ENCODE data around the gene EIF5A2.

GRCh38 chr3:170918715-170919114, 10.3 kb upstream of the EIF5A2 start:
- TF ChIP-seq POLR2AphosphoS5 (IDR thresholded peaks at IDR 0.05; ENCODE audit: low read depth, low read length) (no peak), FOXP2 (optimal IDR thresholded peaks at IDR 0.05; ENCODE audit: borderline replicate concordance, extremely low read depth, extremely low read length, insufficient read depth) (no peak), TAF1 (IDR thresholded peaks at IDR 0.05; ENCODE audit: borderline replicate concordance, insufficient read depth, low read length) (no peak), REST (IDR thresholded peaks at IDR 0.05; ENCODE audit: insufficient read depth in 1 of 2, low read depth in 2 of 2, low read length in 2 of 2) (no peak)
